ENCODE results near the gene PDZRN3.

Gene PDZRN3

GRCh38 chr3:73623346-73623745 lies 1.4 kb downstream of the PDZRN3 start:
- TF ChIP-seq CTCF (IDR thresholded peaks at IDR 0.05): no peak

GRCh38 chr3:73622091-73622805 lies 2.5 kb downstream of the PDZRN3 start:
- no peak for TF ChIP-seq CTCF (IDR thresholded peaks at IDR 0.05)

- no peak for TF ChIP-seq CTCF (IDR thresholded peaks at IDR 0.05)
Observed at GRCh38 chr3:73621388-73621787, 3.4 kb downstream of the PDZRN3 start.

GRCh38 chr3:73618461-73618860 lies 6.3 kb downstream of the PDZRN3 start:
- no peak for TF ChIP-seq CTCF (IDR thresholded peaks at IDR 0.05)

- TF ChIP-seq CTCF (IDR thresholded peaks at IDR 0.05): no peak
Observed at GRCh38 chr3:73616056-73616455, 8.7 kb downstream of the PDZRN3 start.

- TF ChIP-seq CTCF (IDR thresholded peaks at IDR 0.05): no peak
Observed at GRCh38 chr3:73614419-73614818, 10.3 kb downstream of the PDZRN3 start.

DNA sequence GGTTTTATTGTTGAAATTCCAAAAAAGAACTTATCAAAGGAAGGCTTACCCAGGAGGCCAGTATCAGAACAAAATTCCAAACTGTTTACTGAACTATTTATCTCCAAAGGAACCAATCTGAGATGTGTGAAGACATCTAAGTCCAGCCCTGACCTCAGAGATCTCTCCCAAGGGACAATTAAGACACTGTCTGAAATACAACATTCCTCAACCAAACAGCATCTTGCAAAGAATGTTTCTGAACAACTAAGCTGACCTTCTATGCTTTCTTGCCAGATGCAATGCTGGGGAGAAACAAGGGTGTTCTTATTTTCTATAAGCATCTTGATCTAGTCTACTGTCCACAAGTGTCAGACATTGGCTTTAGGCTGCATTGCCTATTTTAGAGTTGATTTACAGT lies 13.6 kb downstream of the PDZRN3 start:
- TF ChIP-seq CTCF (IDR thresholded peaks at IDR 0.05): no peak

DNA sequence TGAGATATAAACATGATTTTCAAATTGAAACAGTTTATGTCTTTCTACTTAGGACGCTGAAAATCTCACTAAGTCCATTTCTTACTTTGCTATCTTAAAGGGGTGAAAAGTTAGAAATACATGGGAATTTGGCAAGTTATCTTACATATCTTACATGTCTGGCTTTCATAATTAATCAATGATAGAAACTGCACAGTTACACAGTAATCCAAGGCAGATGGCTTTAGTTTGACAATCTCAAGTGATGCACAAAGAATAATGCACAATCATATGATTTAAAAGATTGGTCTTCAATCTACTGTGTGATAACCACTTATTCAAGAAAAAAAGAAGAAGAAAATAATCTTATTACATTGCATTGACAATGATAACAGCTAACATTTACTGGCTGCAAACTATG lies 14.2 kb downstream of the PDZRN3 start:
- TF ChIP-seq CTCF (IDR thresholded peaks at IDR 0.05): no peak
